ENCODE results near the gene NTN3. TPM values are rescaled to one million over a fixed set of nuclear protein-coding genes. Genes with fewer than 3 reads are reported as not detected.

NTN3 gene
- total RNA-seq, 1 donor from 2014 or later: 4.8 TPM

DNA sequence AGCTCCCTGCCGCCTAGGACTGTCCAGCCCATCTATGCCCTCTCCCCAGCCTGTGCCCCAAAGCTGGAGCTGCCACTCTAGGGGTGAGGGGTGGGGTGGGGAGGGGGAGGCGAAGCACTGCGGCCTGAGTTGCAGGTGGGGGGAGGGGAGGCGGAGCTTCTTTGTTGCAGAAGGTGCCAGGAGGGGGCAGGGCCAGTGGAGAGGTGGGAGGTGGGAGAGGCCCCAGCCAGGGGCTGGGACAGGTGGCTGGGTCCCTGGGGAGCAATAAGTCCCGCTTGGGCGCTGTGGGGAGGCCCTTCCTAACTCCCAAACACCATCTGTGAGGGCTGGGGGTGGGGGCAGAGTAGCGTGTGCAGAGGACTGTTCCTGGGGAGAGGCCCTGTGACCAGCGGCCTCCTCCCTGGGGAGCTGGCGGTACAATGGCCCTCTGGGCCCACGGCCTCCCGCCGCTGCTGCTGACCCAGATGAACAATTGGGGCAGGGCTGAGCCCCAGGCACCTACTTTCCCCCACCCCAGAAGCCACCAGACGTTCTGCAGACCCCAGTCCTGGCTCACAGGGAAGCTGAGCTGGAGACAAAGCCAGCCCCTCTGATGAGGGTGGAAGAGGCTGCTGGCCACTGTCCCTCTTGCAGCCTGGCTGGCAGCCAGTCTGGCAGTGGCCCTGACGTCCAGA lies 2.2 kb upstream of the NTN3 start:
- H3K27me3 Mint-ChIP-seq (ENCODE audit: low read depth): peaks cover 19% of the 10 kb centered on the region
- peaks cover 21% of the 10 kb centered on the region for H3K4me1 Mint-ChIP-seq
- H3K27ac Mint-ChIP-seq (ENCODE audit: unreplicated experiment): no peak overlapping the region
- DNase-seq (ENCODE audit: low read depth, low spot score): no peak
- TF ChIP-seq, protein P1, sequence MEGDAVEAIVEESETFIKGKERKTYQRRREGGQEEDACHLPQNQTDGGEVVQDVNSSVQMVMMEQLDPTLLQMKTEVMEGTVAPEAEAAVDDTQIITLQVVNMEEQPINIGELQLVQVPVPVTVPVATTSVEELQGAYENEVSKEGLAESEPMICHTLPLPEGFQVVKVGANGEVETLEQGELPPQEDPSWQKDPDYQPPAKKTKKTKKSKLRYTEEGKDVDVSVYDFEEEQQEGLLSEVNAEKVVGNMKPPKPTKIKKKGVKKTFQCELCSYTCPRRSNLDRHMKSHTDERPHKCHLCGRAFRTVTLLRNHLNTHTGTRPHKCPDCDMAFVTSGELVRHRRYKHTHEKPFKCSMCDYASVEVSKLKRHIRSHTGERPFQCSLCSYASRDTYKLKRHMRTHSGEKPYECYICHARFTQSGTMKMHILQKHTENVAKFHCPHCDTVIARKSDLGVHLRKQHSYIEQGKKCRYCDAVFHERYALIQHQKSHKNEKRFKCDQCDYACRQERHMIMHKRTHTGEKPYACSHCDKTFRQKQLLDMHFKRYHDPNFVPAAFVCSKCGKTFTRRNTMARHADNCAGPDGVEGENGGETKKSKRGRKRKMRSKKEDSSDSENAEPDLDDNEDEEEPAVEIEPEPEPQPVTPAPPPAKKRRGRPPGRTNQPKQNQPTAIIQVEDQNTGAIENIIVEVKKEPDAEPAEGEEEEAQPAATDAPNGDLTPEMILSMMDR (conservative IDR thresholded peaks at IDR 0.05): no peak
- no peaks in the 10 kb centered on the region for H3K36me3 Mint-ChIP-seq (ENCODE audit: low read depth)
- H3K9me3 Mint-ChIP-seq: no peaks in the 10 kb centered on the region
- H3K4me3 Mint-ChIP-seq: peak overlapping the region; percentile 85

DNA sequence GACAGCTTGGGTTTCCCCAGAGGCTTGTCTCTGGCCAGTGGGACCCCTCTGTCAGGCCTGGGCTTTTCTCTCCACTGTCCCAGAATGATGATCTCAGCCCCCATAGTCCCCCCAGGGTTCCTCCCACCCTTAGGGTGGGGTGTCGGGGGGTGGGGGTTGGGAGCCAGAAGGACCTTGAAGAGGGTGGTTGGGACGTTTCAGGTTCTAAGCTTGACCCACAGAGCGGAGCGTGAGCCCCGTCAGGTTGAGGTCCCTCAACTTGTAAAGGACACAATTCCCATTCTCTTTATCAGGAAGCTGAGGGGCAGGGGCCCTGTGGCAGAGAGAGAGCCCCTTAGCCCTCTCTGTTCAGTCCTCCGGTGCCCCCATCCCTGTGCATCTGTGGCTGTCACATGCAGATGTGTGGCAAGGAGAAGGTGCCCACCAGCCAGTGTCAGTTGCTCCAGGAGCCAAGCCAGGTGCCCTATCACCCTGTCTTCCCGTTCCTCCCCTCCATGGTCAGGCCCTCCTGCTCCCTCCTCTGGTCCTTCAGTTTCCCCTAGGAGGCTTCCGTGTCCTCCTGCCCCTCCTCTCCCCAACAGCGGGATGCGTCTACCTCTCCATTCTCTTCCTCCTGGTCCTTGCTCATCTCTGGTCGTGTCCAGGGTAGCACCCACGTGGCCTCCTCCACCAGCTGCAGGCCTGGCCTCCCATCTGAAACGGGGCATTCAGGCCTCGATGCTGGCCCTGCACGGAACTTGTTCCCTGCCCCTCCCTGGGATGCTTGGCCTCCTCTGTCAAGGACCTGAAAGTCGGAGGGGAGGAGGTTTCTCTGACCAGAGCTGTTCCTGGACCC lies 1.5 kb upstream of the NTN3 start:
- Mint-ChIP-seq H3K36me3 (ENCODE audit: low read depth) (no peaks in the 10 kb centered on the region), H3K9me3 (no peaks in the 10 kb centered on the region), H3K27ac (ENCODE audit: unreplicated experiment) (peak overlapping the region; percentile 71), H3K27me3 (ENCODE audit: low read depth) (peaks cover 19% of the 10 kb centered on the region), H3K4me3 (peak overlapping the region; percentile 85), H3K4me1 (peaks cover 21% of the 10 kb centered on the region)
- no peak for DNase-seq (ENCODE audit: low read depth, low spot score)
- TF ChIP-seq, protein P1 (conservative IDR thresholded peaks at IDR 0.05): no peak

DNA sequence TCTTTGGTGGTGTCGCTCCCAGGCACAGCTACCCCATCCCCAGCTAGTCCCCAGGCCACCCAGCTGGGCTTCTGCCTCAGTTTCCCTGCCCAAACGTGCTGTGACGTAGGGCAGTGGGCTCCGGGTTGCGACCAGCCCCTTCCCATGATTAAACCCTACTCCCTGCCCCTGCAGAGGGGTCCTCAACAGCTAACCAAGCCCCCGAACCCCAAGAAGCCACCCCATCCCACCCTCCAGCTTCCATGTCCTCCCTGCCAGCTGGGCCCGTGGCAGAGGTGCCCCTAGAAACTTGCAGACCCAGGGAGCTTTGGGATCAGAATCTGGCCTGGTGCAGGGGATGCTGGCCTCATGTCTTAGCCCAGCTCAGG lies 879 bp upstream of the NTN3 start:
- TF ChIP-seq, protein P1 (conservative IDR thresholded peaks at IDR 0.05): no peak
- H3K27me3 Mint-ChIP-seq (ENCODE audit: low read depth): peaks cover 19% of the 10 kb centered on the region
- H3K27ac Mint-ChIP-seq (ENCODE audit: unreplicated experiment): no peak overlapping the region
- no peaks in the 10 kb centered on the region for H3K36me3 Mint-ChIP-seq (ENCODE audit: low read depth)
- peaks cover 21% of the 10 kb centered on the region for H3K4me1 Mint-ChIP-seq
- peak overlapping the region; percentile 85 for H3K4me3 Mint-ChIP-seq
- DNase-seq (ENCODE audit: low read depth, low spot score): no peak
- no peaks in the 10 kb centered on the region for H3K9me3 Mint-ChIP-seq

DNA sequence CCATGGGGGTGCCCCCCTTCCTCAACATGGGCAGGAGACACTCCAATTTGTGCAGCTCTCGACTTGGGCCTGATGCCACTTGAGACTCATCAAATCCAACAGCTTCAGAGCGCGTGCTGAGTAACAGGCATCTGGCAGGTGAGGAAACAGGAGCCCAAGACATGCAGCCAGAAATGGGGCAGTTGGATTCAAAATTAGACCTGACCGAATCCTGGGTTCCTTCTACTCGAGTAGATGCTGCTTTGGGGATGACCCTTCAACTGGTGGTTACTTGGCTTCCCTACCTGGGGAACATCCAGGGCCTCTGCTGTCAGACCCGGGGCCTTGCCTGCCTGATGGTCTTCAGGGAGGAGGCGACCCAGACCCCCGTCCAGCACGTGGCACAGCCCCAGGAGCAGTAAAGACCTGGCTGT lies 488 bp upstream of the NTN3 start:
- H3K4me1 Mint-ChIP-seq: peaks cover 21% of the 10 kb centered on the region
- H3K9me3 Mint-ChIP-seq: no peaks in the 10 kb centered on the region
- no peak overlapping the region for H3K27ac Mint-ChIP-seq (ENCODE audit: unreplicated experiment)
- peaks cover 16% of the 10 kb centered on the region for H3K27me3 Mint-ChIP-seq (ENCODE audit: low read depth)
- TF ChIP-seq, protein P1 (conservative IDR thresholded peaks at IDR 0.05): no peak
- peak overlapping the region; percentile 85 for H3K4me3 Mint-ChIP-seq
- no peaks in the 10 kb centered on the region for H3K36me3 Mint-ChIP-seq (ENCODE audit: low read depth)
- no peak for DNase-seq (ENCODE audit: low read depth, low spot score)

DNA sequence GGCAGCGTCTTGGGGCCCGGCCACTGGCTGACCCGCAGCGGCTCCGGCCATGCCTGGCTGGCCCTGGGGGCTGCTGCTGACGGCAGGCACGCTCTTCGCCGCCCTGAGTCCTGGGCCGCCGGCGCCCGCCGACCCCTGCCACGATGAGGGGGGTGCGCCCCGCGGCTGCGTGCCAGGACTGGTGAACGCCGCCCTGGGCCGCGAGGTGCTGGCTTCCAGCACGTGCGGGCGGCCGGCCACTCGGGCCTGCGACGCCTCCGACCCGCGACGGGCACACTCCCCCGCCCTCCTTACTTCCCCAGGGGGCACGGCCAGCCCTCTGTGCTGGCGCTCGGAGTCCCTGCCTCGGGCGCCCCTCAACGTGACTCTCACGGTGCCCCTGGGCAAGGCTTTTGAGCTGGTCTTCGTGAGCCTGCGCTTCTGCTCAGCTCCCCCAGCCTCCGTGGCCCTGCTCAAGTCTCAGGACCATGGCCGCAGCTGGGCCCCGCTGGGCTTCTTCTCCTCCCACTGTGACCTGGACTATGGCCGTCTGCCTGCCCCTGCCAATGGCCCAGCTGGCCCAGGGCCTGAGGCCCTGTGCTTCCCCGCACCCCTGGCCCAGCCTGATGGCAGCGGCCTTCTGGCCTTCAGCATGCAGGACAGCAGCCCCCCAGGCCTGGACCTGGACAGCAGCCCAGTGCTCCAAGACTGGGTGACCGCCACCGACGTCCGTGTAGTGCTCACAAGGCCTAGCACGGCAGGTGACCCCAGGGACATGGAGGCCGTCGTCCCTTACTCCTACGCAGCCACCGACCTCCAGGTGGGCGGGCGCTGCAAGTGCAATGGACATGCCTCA lies 773 bp downstream of the NTN3 start:
- Mint-ChIP-seq H3K27me3 (ENCODE audit: low read depth) (peaks cover 23% of the 10 kb centered on the region), H3K4me3 (no peak overlapping the region), H3K9me3 (no peaks in the 10 kb centered on the region), H3K4me1 (peaks cover 28% of the 10 kb centered on the region), H3K27ac (ENCODE audit: unreplicated experiment) (no peak overlapping the region), H3K36me3 (ENCODE audit: low read depth) (no peaks in the 10 kb centered on the region)
- TF ChIP-seq, protein P1 (conservative IDR thresholded peaks at IDR 0.05): no peak
- DNase-seq (ENCODE audit: low read depth, low spot score): no peak

All from neural crest cell (in vitro differentiated cells).